ENCODE measurements around the gene KRT71. TPM values are rescaled to one million over a fixed set of nuclear protein-coding genes. Genes with fewer than 3 reads are reported as not detected.

KRT71 gene
- total RNA-seq, 4 donors from 2014 or later, result 0.32 to 61.7 (median 1.6) TPM; not detected in 1

GRCh38 chr12:52519826-52520662 lies 32.9 kb downstream of the KRT71 start, which contains the start of gene KRT5:
KRT5 (minus strand) TSS chr12:52520394; CDS start chr12:52520296, 98 bp downstream.
- H3K4me3 ChIP-seq (ENCODE audit: low read depth, poor library complexity, severe bottlenecking), result peak within 1 kb of the TSS; percentile 46
- TF ChIP-seq CTCF (IDR thresholded peaks at IDR 0.05) (no peak), POLR2A (IDR thresholded peaks at IDR 0.05) (no peak)
- WGBS, 2 donors, result 39 to 61% methylated on average over 28 to 29 of the region's 29 CpGs
- peak; percentile 78 to 87 for DNase-seq (ENCODE audit: low spot score in 2 of 2)
- intact Hi-C loops (cut with DNase I; ENCODE audit: low total_unique reads), result no loop called here

GRCh38 chr12:52519387-52519703 lies 33.6 kb downstream of the KRT71 start:
- TF ChIP-seq CTCF (IDR thresholded peaks at IDR 0.05) (no peak), POLR2A (IDR thresholded peaks at IDR 0.05) (no peak)
- peak overlapping the region; percentile 46 for H3K4me3 ChIP-seq (ENCODE audit: low read depth, poor library complexity, severe bottlenecking)
- WGBS, 2 donors, result 48 to 59% methylated on average over 3 of the region's 3 CpGs
- intact Hi-C loops (cut with DNase I; ENCODE audit: low total_unique reads), result no loop called here
- no peak for DNase-seq (ENCODE audit: low spot score in 2 of 2)

- TF ChIP-seq POLR2A (IDR thresholded peaks at IDR 0.05), result no peak
- TF ChIP-seq CTCF (IDR thresholded peaks at IDR 0.05), result no peak
- intact Hi-C loops (cut with DNase I; ENCODE audit: low total_unique reads), result no loop called here
- DNase-seq (ENCODE audit: low spot score in 2 of 2), result peak; percentile 10 to 83
- H3K4me3 ChIP-seq (ENCODE audit: low read depth, poor library complexity, severe bottlenecking), result peak overlapping the region; percentile 46
- 38 to 49% methylated on average over 8 of the region's 8 CpGs for whole genome bisulfite sequencing, 2 donors
Measured at GRCh38 chr12:52518574-52519386, 34.2 kb downstream of the KRT71 start.

- TF ChIP-seq CTCF (IDR thresholded peaks at IDR 0.05), result no peak
- TF ChIP-seq POLR2A (IDR thresholded peaks at IDR 0.05), result no peak
- WGBS, 2 donors, result 52 to 68% methylated on average over 5 of the region's 5 CpGs
- DNase-seq (ENCODE audit: low spot score in 2 of 2), result peak in 1 of 2 donors; percentile 13
- intact Hi-C loops (cut with DNase I; ENCODE audit: low total_unique reads), result no loop called here
- H3K4me3 ChIP-seq (ENCODE audit: low read depth, poor library complexity, severe bottlenecking), result peak overlapping the region; percentile 41
Measured at GRCh38 chr12:52517888-52518287, 35.1 kb downstream of the KRT71 start.

- peak; percentile 12 to 80 for DNase-seq (ENCODE audit: low spot score in 2 of 2)
- TF ChIP-seq POLR2A (IDR thresholded peaks at IDR 0.05) (no peak), CTCF (IDR thresholded peaks at IDR 0.05) (no peak)
- WGBS, 2 donors, result 61 to 67% methylated on average over 14 of the region's 14 CpGs
- intact Hi-C loops (cut with DNase I; ENCODE audit: low total_unique reads), result no loop called here
- H3K4me3 ChIP-seq (ENCODE audit: low read depth, poor library complexity, severe bottlenecking), result peak overlapping the region; percentile 24
Measured at GRCh38 chr12:52517005-52517835, 35.7 kb downstream of the KRT71 start.
